Measurements from ENCODE around the gene LRTM2.

Gene LRTM2

GRCh38 chr12:1870998-1871917, 50.9 kb downstream of the LRTM2 start:
- no peak for DNase-seq

- DNase-seq, result no peak
Observed at GRCh38 chr12:1872001-1872400, 51.6 kb downstream of the LRTM2 start.

DNA sequence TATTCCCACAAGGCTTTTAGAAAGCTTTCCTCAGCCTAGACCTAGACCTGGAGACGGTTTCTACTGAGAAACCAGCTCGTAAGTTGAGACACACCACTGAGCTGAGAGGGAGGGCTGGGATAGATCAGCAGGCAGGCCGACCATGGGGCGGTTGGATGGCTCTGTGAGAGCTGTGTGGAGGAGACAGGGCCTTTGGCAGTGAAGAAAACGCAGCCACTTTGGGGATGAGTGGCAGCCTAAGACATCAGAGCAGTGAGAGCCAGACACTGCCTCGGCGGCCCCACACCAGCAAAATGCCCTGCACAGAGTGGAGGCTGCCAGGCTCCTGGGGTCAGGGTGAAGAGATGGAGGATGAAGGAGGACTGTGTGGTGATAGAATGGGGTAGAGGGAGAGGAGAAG, 52.1 kb downstream of the LRTM2 start:
- no peak for DNase-seq

DNA sequence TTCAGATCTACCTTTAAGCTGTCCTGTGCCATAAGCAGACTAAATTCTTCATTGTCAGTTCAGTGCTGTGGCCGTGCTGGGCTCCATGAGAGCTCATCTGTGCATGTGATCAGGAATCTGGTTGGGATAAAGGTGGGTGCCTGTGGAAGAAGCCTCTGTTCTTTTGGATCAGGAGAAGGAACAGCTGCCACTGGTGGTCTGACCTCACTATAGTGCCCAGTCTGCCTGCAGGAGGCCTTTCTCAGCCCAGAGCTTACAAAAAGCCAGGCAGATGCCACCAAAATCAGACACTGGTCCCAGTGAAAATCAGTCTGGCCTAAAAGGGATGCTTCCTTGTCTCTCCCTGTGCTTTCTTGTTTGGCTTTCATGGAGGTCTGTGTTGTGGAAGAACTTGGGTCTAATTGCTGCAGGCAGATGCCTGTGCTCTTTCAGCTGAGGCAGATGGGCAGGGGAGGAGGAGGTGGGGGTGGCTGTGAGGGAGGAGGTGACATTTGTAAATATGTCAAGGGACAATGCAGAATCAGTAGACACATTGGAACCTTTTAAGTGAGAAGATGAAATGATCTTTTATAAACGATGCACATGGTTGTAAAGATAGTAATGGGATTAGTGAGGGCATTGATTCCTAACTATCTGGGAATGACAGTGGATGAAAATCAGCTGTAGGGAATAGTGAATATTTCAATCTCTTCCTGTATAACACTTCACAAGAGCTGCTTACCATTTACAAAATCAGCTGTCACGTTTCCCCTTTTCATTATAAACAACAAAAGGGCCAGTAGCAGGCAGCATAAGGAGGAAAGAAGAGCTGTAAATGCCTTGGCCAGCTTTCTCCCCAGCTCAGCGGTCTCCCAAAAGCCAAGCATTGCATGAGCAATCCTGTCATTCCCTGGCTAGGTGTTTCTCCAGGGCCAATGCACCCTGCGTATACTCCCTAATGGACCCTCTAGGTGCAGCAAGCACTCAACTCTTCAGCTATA, 53.5 kb downstream of the LRTM2 start:
- DNase-seq, result no peak

- no peak for DNase-seq
Observed at GRCh38 chr12:1875608-1876007, 55.2 kb downstream of the LRTM2 start.

- DNase-seq, result no peak
Observed at GRCh38 chr12:1876086-1876485, 55.7 kb downstream of the LRTM2 start.

- DNase-seq, result no peak
Observed at GRCh38 chr12:1877169-1877878, 57.0 kb downstream of the LRTM2 start.

- no peak for DNase-seq
Observed at GRCh38 chr12:1878214-1878613, 57.8 kb downstream of the LRTM2 start.

DNA sequence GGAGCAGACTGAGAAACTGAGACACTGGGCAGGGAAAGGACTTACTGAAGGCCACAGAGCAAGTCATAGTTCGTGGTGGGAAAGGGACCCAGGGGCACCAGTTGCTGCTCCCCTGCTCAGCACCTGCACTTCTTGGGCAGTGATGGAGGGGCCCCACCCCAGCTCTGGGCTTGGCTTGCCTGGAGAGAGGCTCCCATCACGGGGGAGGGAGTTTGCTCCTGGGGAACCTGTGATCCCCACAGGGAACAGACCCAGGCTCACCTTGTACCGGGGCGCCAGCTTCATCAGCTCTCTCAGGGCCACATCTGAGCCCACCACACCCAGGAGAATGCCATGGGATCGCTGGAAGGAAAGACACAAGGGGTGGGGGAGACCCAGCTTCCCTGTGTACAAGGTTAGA, 58.3 kb downstream of the LRTM2 start:
- no peak for DNase-seq

DNA sequence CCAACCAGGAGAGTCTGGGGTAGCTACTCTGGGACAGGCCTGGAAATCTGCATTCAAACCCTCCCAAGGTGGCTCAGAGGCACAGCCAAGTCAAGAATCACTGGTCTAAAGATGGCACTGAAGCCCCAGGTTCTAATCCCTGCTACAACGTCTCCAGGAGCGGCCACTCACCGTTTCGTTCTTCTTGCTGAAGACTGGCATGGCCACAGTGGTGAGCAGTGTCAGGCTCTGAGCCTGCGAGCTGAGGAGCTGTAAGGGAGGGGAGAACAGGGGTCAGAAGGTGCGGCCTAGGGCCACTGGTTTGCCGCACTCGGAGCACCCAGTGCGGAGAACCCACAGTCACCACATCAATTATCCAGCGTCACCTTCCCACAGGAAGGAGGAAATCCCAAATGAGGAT, 59.3 kb downstream of the LRTM2 start:
- no peak for DNase-seq

GRCh38 chr12:1880153-1880845, 59.9 kb downstream of the LRTM2 start:
- no peak for DNase-seq

- DNase-seq, result no peak
Observed at GRCh38 chr12:1880876-1881275, 60.5 kb downstream of the LRTM2 start.

DNA sequence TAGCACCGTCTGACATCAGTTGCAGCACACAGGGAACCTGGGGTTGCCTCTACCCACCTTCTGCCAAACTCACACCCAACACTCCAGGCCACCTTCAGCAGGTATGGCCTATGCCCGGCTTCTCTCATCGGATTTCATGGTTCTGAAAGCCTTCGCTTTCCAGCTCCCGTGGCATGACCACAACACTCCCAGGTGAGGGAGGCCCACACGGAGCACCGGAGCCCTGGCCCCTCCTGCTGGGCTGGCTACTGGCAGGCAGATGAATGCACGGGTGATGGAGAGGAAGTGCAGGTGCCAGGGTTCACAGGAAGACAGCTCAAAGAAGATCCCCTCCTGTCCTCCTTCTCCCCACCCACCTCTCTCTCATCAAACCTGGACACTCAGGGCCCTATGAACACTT, 60.9 kb downstream of the LRTM2 start:
- DNase-seq, result no peak

DNA sequence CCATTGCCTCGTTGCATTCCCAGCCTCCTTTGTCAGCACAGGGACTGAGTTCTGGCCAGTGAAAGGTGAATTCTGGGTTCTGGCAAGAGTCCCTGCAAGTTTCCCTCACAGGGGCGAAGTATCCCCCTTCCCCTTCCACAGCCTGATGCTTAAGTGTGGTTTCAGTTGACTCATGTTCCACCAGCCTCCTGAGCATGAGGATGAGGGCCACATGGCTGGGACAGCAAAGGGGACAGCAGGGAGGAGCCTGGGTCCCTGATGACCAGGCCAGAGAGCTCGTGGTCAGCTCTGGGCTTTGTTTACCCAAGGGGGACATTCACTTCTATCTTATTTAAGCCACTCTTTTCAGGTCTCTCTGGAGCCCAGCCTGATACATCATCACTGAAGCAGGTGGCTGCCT, 61.6 kb downstream of the LRTM2 start:
- no peak for DNase-seq

- no peak for DNase-seq
Observed at GRCh38 chr12:1882405-1882804, 62.0 kb downstream of the LRTM2 start.

- no peak for DNase-seq
Observed at GRCh38 chr12:1882850-1883470, 62.6 kb downstream of the LRTM2 start.

GRCh38 chr12:1883513-1883912, 63.1 kb downstream of the LRTM2 start:
- DNase-seq, result no peak

DNA sequence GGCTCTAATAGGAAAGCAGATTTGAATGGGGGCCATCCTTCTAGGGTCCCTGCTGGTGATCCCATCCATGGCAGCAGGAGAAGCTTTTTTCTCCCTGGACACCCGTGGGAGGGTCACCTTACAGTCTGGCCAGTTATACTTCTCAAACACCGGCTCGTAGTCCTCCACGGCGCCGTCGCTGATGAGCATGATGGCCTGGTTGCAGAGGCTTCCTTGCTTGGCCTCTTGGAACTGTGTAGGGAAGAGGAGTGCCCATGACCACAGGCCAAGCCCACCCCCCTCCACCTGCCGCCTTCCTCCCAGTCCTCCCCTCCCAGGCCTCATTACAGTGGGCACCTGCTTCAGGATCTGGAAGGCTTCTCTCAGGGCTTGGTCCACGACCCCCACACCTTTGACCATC, 64.3 kb downstream of the LRTM2 start:
- DNase-seq, result no peak

DNA sequence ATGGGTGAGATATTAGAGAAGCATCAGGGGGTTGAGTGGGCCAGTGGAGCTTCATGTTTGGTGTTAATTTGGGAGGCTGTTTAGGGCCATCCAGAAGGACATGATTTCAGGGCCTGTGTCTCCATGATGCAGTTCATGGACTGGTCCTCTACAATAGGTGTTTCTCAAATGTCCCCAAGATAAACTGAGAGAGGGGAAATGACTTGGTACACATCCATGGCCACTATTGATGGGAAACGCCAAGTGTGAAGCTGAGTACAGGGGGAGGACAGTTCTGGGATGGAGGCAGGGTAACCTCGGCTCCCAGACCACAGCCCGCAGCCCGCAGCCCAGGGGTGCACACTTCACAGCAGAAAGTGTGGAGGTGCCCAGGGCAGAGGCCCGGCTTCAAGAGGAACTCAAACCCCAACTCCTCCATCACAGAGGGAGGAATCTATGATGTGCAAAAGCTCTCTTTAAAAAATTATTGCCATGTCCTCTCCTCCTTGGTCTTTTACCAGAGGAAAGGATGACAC, 64.8 kb downstream of the LRTM2 start:
- no peak for DNase-seq

DNA sequence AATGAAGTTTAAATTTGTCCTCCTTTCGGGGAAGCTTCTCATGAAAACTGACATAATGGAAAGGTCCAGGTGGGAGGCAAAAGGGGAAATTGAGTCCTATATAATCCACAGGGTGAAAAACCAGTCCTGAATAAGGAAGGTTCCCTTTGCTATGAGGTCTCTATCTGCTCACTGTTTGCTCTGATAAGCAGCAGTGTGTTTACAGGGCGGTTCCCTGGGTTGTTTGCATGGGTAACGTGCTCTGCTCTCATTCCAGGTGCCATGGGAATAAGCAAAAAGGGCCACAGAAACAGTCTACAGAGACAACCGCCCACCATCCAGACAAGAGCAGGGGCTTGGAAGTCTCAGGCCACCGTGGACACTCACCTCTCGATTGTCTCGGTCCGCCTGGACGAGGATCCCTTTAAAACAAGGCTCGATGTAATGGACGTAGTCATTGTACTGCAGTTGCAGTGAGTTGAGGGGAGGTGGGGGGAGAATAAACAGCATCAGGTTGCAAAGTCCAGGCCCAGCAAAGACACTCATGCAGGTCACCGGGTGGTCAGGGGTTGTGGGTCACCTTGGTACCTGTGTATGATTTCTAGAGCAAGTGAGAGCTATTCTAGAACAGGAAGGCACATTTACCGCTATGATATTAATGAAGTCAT, 65.4 kb downstream of the LRTM2 start:
- DNase-seq, result no peak
